Measurements from ENCODE around the gene PRRG2.

PRRG2 gene

DNA sequence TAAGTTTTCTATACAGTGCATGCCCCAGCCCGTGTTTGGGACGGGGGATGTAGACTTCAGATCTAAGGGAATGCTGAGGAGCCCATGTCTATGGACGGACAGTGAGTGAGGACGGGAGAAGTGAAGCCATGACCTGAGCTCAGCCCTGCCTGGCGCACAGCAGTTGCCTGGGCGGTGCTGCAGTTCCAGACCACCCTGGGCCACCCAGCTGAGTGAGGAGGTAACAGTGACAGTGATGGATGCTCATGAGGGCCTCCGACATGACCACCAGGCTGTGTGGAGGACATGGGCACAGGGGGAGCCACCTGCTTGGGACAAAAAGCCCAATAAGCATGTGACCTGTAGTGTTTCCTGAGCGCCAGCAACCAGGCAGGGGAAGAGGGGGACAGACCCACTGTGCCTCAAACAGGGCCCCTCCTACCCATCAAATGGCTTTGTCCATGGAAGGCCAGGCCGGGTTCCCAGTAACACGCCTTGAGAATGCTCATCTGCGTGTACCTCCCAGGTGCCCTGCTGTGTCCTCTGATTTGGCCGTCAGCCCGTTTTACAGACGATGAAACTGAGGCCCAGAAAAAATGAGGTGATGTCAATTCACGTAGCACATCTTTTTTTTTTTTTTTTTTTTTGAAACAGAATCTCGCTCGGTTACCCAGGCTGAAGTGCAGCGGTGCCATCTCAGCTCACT is 23.3 kb upstream of the PRRG2 start:
- DNase-seq (ENCODE audit: low spot score) = no peak

DNA sequence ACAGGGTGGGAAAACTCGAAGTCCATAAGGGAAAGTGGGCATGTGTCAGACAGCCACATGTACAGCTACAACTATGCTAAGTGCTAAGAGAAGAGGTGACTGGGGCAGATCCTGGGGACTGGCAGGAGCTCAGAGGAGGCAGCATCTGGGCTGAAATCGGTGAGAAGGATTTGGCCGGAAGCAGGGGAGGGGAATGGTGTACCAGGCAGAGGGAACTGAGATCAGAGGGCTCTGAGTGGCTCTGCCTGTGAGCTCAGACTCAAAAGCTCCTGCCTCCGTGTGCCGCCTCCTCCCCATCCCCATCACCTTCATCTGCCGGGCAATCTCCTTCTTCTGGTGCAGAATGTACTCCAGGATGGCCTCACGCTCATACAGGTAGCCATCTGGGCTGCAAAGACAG is 22.5 kb upstream of the PRRG2 start:
- no peak for DNase-seq (ENCODE audit: low spot score)

DNA sequence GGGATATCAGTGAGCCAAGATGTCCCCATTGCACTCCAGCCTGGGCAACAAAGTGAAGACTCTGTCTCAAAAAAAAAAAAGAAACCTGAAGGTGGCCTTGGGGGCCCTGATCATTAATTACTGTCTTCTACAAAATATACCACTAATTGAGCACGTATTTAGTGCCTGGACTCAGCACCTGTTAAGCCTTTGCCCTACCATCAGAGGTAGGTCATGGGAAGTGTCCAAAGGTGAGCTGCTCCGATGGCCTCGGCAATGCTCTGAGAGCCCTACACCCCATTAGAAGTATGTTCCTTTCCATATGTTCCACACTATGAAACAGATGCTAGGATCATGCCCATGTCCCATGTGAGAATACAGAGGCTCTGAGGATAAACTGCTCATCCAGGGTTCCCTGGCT is 21.7 kb upstream of the PRRG2 start:
- DNase-seq (ENCODE audit: low spot score) = no peak

DNA sequence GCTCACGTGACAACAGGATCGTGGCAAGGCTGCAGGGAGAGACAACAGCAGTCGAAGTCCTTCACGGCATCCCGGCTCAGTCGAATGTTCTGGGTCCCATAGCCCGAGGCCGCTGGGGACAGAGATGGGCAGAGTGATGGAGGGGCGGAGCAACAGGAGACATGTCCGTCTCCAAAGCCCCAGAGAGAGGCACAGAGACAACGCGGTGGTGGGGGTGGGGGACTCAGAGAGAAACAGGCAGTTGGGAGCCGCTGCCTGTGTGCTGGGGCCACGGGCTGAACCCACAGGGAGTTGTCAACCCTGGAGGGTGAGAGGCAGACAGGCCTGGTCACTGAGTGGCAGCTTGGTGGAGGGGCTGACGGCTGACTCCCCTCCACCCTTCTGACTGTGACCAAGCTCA is 21.2 kb upstream of the PRRG2 start:
- no peak for DNase-seq (ENCODE audit: low spot score)

DNA sequence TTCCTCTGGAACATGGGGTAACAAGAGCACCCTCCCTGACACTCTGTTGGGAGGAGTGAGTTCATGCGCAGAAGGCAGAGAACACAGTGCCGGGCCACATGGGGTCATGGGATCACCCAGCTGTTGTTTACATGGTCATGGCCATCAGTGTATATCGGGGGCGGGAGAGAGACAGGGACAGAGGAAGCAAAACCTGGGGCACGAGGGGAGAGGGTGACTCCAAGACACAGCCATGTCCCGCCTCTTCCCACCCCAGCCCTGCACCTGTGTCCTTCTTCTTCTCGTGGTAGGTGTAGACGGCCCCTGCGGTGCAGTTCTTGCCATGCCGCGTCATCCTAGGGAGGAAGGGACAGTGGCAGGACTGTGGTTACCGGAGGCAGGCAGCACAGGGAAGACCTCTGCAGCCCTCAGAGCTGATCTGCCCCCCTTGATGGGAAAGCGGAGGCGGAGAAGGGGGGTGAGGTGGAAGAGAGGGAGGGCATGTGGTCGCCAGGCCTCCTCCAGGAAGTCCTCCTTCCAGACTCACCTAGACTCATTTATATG is 20.7 kb upstream of the PRRG2 start:
- DNase-seq (ENCODE audit: low spot score) = no peak

DNA sequence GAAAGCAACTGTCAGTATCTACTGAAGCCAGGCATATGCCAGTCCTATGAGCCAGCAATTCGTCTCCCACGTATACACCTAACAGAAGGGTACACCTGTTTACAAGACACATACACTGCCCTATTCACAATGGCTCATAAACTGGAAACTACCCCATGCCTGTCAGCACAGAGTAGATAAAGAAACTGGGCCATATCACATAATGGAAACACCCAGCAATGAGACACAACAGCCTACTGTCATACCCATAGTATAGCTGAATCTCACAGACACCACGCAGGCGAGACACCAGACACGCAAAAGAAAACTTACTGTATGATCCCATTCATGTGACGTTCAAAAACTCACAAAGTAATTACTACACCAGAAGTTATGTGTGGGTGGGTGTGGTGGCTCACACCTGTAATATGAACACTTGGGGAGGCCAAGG is 16.5 kb upstream of the PRRG2 start:
- DNase-seq (ENCODE audit: low spot score) = no peak

DNA sequence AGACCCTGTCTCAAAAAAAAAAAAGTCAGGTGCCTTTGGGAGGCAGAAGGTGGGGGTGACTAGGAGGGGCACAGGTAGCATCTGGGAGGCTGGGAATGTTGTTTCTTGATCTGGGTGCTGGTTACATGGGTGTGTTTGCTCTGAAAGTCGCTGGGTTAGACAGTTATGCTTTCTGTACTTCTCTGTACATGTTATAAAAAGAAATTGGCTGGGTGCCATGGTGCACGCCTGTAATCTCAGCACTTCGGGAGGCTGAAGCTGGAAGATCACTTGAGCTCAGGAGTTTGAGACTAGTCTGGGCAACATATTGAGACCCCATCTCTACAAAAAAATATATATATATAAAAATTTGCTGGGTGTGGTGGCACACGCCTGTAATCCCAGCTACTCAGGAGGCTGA is 15.9 kb upstream of the PRRG2 start:
- no peak for DNase-seq (ENCODE audit: low spot score)

DNA sequence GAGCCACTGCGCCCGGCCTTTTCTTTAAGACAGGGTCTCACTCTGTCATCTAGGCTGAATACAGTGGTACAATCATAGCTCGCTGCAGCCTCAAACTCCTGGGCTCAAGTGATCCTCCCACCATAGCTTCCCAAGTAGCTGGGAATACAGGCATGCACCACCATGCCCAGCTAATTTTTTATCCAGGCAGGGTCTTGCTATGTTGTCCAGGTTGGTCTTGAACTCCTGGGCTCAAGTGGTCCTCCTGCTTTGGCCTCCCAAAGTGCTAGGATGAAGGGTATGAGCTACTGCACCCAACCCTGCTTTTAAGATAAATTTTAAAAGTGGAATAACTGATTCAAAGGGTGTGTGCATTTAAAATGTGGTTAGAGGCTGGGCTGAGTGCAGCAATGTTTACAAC is 14.8 kb upstream of the PRRG2 start:
- DNase-seq (ENCODE audit: low spot score) = no peak

DNA sequence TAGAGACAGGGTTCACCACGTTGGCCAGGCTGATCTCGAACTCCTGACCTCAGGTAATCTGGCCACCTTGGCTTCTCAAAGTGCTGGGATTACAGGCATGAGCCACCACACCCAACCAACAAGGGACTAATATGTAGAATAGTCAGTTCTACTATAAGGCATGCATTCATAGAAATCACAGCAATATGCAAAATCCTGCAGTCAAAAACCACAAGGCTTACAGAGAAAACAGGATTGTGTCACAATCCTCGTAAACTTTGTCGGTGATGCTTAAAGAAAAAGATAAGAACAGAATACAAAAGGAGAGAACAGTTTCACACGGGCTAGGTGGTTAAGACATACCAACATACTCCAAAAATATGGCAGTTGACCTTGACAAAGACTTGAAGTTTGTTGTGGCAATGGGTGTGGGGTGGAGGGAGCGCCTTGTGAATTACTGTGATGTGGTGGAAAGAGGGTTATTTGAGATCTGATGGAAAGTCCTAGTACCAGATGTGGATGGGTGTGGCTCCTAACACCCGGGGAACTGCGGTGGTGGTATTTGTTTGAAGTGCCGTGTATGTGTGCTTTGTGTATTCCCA is 13.2 kb upstream of the PRRG2 start:
- DNase-seq (ENCODE audit: low spot score) = no peak

DNA sequence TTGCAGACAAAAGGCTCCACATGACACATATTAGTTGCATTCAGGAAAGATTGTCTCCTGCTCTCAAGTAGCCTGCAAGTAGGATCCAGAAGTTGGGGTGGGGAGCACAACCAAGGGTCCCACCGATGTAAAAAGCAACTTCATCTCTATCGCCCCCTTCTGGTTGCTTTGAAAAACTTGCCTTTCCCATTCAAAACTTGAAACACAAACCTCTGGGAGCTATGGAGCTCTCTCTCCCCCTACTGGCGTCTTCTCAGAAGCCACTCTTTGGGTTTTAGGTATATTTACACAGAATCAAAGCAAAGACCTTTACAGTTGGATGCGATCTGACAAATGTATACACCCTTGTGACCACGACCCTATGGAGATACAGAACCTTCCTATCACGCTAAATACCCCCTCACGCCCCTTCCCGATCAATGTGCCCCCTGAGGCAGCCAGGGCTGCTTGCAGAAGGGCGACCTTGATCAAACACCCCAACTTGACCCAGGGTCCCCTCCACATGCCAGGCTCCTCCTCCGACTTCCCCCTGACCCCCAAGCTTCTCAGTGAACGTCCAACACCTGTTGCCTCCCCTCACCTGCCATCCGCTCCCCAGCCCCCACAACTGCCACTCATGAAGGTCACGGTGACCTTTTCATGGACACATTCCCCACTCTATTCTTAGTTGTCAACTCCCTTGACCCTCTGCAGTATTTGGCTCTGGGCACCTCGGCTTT is 10.8 kb upstream of the PRRG2 start:
- peak; percentile 61 for DNase-seq (ENCODE audit: low spot score)

DNA sequence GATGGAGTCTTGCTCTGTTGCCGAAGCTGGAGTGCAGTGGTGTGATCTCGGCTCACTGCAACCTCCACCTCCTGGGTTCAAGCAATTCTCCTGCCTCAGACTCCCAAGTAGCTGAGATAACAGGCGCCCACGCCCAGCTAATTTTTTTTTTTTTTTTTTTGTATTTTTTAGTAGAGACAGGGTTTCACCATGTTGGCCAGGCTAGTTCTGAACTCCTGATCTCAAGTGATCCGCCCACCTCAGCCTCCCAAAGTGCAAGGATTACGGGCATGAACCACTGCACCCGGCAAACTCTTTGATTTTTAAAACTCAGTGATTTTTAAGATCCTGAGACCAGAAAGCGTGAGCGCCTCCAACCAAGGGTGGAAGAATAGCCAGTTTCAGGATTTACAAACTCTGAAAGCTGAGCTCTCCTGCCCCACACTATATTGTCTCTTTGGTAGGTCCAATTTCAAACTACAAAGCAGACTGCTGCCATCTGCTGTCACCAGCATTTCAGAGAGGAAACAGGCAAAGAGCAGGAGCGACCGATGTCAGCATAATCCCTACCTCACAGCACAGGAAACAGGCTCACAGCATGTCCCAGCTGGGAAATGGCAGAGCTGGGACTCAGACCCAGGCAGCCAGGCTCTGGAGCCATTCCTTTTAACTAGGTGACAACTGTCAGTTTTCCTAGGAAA is 10.0 kb upstream of the PRRG2 start:
- DNase-seq (ENCODE audit: low spot score) = no peak

DNA sequence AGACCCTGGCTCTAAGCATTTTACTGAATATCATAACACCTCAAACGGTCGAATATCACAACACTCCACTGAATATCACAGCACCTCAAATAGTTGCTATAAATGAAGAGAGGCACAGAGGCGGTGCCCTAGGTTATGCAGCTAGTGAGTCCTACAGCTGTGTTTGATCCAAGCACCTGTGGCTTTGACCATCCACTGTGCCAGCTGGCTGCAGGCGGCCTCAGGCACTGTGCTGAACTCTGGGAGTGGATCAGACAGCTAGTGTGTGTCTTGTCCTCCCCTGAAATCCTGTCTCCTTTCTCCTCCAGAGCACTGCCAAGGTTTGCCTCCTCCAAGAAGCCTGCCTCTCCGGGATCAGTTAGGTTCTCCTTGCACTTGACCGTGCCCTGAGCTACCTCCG is 8.1 kb upstream of the PRRG2 start:
- DNase-seq (ENCODE audit: low spot score) = no peak

DNA sequence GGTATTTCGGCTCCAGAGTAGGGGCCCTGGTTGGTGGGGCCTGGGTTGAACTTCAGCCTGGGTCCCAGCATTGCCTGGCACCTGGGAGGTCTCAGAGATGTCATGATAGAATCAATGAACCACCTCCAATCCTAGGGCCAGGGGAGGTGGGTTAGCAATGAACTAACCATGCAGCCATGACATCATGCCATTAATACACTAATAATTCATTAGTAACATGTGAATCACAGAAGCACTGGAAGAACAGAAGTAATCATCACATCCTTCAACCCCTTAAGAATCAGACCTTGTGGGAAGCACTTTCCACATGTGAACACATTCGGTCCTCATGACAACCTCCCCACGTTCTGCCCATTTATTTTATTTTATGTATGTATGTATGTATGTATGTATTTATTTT is 7.7 kb upstream of the PRRG2 start:
- DNase-seq (ENCODE audit: low spot score) = no peak

DNA sequence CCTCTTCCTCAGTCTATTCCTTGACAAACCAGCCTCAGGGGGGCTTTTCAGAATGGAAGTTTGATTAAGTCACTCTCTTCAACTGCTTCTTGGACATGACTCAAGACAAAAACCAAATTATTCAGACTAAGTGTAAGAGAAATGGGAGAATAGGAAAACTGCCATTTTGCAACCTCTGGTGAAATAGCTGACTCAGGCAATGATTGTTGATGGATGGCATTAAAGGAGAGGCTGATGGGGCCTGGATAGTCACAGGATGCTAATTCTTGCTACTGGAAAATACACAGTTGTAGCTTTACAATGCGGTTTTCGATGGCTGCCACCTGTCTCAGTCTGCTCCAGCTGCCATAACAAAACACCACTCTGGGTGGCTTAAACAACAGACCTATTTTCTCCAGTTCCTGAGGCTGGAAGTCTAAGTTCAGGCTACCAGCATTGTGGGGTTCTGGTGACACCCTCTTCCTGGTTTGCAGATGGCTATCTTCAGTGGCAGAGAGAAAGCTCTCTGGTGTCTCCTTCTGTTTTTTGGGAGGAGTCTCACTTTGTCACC is 6.8 kb upstream of the PRRG2 start:
- no peak for DNase-seq (ENCODE audit: low spot score)

DNA sequence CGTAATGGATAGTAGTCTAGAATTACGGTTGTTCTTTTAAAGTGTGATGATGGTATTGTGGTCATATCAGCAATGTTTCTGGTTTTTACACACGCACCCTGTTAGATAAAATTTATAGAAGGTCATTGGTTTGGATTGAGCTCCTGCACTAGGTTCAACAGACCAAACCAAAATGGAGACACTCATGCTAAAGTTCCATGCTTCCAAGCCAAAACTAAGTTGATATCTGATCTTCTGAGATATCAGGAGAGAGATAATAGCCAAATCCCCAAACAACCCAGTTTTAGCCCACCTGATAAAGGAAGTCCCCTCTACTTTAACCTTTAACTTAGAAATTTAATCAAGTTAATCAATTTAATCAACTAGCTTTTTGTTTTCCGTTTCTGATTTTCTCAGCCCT is 1.9 kb upstream of the PRRG2 start:
- DNase-seq (ENCODE audit: low spot score) = no peak

DNA sequence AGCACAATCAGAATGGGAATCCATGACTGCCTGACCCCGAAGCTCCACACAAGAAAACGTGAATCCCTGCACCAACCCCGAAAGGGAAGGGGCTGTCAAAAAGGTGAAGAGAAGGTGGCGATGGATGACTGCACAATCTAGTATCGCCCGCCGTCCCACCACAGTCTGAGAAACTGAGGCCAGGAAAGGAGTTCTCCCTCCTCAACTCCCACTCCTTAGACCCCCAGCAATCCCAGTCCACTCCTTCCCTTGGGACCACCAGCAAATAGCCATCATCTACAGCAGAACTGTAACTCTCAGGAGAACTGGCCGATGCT is 1.2 kb upstream of the PRRG2 start:
- DNase-seq (ENCODE audit: low spot score) = no peak

DNA sequence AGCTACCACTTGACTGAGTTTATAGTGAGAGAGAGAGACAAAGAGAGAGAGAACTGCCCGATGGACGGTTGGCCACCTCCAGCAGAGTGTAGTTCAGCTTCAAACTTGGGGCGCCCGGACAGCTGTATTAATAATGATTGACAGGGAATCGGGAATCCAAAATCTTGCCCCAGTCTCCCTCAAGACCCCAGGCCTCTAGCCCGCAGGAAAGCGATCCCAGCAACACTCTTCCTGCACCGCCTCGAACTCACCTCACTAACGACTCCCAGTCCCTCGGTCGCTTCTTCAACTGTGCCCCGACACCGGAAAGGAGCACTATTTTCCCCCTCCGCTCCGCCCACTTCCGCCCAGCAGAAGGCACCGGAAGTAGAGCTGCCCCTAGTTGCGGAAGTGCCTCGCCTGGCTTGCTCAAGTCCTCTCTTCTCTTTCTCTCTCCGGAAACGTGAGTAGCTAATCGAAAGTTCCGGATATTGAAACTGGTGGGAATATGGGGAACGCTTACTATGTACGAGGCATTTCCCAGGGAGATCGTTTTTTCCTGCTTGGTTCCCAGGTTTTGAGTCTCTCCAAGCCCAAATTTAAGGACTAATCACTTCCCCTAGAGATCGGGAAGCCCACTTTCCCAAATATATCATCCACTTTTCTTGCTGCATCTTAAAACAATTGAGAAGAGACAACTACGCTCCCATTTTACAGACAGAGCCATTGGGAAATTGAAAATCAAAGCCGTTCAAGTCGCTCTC is 681 bp upstream of the PRRG2 start, which contains the start of gene NOSIP:
Gene NOSIP, minus strand, starts transcription at position 293 of the 743 bp plus-strand sequence. CDS start 19,865 bp downstream, outside the sequence.
- DNase-seq (ENCODE audit: low spot score) = peak; percentile 95

DNA sequence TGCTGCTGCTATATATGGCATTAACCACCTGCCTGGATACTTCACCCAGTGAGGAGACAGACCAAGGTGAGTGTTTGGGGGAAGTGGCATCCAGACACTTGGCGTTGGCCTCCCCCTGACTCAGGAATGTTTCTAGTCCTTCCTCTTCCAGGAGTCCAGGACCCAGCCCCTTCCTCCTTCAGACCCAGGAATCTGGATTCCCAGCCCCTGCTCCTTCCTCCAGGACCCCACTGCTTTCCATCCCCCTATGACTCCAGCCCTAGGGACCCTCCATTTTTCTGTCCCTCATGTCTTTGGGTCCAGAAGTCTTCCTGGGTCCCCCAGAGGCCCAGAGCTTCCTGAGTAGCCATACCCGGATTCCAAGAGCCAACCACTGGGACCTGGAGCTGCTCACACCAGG is 2.1 kb downstream of the PRRG2 start:
- no peak for DNase-seq (ENCODE audit: low spot score)

DNA sequence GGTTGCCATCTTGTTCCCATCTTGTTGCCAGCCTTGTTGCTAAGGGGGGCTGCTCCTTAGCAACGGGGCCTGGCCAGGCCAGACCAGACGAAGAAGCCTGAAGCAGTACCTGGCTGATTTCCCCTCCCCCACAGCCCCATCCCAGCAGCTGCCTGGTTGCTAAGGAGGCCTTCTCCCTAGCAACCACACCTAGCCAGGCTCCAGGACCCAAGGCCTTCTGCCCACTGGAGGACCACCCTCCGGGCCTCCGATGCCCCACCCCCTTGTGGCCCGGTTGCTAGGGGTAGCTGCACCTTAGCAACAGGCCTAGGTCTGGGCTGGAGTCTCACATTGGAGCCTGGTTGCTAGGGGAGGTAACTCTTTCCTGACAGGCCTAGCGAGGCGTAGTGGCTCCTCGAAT is 3.9 kb downstream of the PRRG2 start:
- DNase-seq (ENCODE audit: low spot score) = peak; percentile 72

DNA sequence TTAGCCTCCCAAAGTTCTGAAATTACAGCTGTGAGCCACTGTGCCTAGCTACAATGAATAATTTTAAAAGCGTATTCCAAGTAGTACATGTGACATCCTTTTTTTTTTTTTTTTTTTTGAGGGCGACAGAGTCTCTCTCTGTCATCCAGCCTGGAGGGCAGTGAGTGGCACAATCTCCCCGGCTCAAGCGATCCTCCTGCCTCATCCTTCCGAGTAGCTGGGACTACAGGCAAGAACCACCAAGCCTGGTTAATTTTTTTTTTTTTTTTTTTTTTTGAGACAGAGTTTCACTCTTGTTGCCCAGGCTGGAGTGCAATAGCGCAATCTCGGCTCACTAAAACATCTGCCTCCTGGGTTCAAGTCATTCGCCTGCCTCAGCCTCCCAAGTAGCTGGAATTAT is 6.1 kb downstream of the PRRG2 start:
- DNase-seq (ENCODE audit: low spot score) = no peak

DNA sequence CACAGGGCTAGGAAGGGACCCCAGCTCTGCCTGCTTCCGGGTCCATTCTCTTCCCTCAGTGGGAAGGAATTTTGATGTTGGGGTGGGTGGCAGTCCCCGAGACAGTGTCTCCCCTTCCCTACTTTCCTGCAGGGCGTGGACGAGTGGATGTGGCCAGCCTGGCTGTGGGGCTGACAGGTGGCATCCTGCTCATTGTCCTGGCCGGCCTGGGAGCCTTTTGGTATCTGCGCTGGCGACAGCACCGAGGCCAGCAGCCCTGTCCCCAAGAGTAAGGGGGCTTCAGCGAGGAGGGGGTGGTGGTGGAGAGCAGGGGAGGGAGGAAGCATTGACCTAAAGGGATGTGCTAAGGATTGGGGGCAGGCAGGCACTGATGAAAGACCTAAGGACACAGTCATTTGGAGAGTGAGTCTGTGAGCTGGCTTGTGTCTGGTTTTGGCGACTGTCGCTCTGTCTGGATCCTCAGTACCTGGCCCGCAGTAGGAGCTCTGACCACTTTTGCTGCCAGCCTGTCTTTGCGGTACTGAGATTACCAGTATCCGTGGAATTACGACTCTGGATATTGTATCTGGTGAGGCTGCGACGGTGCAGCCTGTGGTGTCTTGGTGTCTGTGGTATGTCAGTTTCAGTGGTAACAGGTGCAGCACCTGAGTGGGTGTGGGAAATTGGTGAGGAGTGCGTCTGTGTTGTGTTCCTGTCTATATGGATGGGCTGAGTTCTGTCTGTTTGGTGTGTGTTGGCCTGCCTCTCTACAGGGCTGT is 7.4 kb downstream of the PRRG2 start:
- no peak for DNase-seq (ENCODE audit: low spot score)
